ENCODE data around the gene KCNQ1.

DNA sequence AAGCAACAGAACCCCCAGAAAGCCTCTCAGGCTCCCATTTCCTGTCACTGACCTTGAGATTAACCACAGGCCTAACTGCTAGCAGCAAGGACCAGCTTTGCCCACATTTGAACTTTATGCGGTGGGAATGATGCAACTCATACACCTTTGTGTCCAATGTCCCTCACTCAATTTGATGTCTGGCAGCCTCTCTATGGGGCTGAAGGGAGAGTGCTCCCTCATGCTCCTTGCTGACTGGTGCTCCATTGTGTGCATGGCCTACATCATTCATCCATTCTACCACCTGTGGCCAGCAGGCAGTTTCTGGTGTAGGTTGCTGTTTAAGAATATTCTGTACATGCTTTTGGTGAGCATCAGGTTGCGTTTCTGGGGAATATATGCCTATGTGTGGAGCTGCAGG is 223.1 kb downstream of the KCNQ1 start:
- TF ChIP-seq CTCF (IDR thresholded peaks at IDR 0.05) (no peak), POLR2AphosphoS5 (IDR thresholded peaks at IDR 0.05) (no peak)

Measured in sigmoid colon (tissue), 4 donors.